Activated naive CD8-positive, alpha-beta T cell treated with anti-CD3 and anti-CD28 coated beads, Interleukin-2, amount 50 U/mL, for 24 hours (primary cell): ENCODE data around the gene IL6R.

ENCODE experiments used
- ATAC-seq: fragments of 150-1000 bp; cut with Tn5 transposase; one replicate; pipeline ENCODE4 v1.10.0; 2021
- DNase-seq: peaks from one replicate; pipeline ENCODE4 v3.0.0; 2021
- H3K27ac Mint-ChIP-seq: one replicate; pipeline ENCODE4 v1.8.0; 2021; ENCODE audit warnings: mild to moderate bottlenecking, mixed read lengths
- H3K27me3 Mint-ChIP-seq: one replicate; pipeline ENCODE4 v1.8.0; 2021; ENCODE audit warnings: mixed read lengths
- H3K36me3 Mint-ChIP-seq: one replicate; pipeline ENCODE4 v1.8.0; 2021; ENCODE audit warnings: low read depth, mixed read lengths
- H3K4me1 Mint-ChIP-seq: one replicate; pipeline ENCODE4 v1.8.0; 2021; ENCODE audit warnings: mixed read lengths
- H3K4me3 Mint-ChIP-seq: one replicate; pipeline ENCODE4 v1.8.0; 2021; ENCODE audit warnings: mild to moderate bottlenecking, moderate library complexity, mixed read lengths
- H3K9me3 Mint-ChIP-seq: one replicate; pipeline ENCODE4 v1.8.0; 2021; ENCODE audit warnings: mixed read lengths

The IL6R gene

DNA sequence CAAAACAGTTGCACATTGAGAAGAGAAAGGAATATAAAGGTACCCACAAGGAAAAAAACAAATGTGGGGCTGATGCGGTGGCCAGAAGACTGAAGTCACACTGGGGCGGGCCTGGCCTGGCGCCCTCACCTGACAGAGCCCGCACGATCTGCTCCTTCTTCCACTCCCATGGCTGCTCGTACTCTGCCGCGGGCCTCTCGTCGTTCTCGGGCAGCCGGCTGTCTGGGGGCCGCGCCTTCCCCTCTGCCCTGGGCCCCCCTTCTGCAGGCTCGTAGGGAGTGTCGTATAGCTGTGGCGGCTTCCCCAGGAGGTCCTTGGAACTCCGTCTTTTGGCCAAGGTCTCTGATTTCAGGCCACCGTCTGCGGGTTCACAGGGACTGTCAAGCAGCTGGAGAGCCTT, 83.8 kb downstream of the IL6R start:
- H3K27me3 Mint-ChIP-seq, result peaks cover 6% of the 10 kb centered on the region
- H3K27ac Mint-ChIP-seq, result no peak overlapping the region
- DNase-seq (no peak), ATAC-seq (no peak)
- peaks cover 18% of the 10 kb centered on the region for H3K4me1 Mint-ChIP-seq
- no peaks in the 10 kb centered on the region for H3K9me3 Mint-ChIP-seq
- H3K36me3 Mint-ChIP-seq, result no peaks in the 10 kb centered on the region
- H3K4me3 Mint-ChIP-seq, result no peak overlapping the region

- H3K36me3 Mint-ChIP-seq, result no peaks in the 10 kb centered on the region
- no peak for DNase-seq
- H3K4me3 Mint-ChIP-seq, result no peak overlapping the region
- peaks cover 18% of the 10 kb centered on the region for H3K4me1 Mint-ChIP-seq
- H3K9me3 Mint-ChIP-seq, result no peaks in the 10 kb centered on the region
- H3K27me3 Mint-ChIP-seq, result peaks cover 6% of the 10 kb centered on the region
- H3K27ac Mint-ChIP-seq, result no peak overlapping the region
- no peak for ATAC-seq
Observed at GRCh38 chr1:154489695-154490274, 84.6 kb downstream of the IL6R start.

DNA sequence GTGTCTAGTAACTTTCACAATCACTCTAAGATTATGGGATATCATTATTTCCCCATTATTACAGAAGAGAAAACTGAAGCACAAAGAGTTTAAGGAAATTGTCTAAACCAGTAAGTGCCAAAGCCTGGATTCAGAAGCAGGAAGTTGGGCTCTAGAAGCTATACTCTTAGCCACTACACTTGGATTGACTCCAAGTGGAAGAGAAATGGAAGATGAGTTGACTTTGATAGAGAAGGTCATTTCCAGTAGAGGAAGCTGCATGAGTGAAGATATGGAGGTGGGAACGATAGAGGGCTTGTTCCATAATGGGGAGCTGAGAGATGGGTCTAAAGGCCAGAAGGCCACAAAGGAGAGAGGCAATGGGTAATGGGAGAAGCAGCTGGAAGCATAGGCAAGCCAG, 85.2 kb downstream of the IL6R start:
- Mint-ChIP-seq H3K27me3 (peaks cover 6% of the 10 kb centered on the region), H3K36me3 (no peaks in the 10 kb centered on the region), H3K27ac (no peak overlapping the region), H3K4me1 (peaks cover 18% of the 10 kb centered on the region), H3K9me3 (no peaks in the 10 kb centered on the region), H3K4me3 (no peak overlapping the region)
- no peak for ATAC-seq
- DNase-seq, result no peak

GRCh38 chr1:154492115-154492514, 87.0 kb downstream of the IL6R start:
- H3K9me3 Mint-ChIP-seq, result no peaks in the 10 kb centered on the region
- no peak for ATAC-seq
- no peaks in the 10 kb centered on the region for H3K36me3 Mint-ChIP-seq
- peaks cover 6% of the 10 kb centered on the region for H3K27me3 Mint-ChIP-seq
- H3K27ac Mint-ChIP-seq, result no peak overlapping the region
- no peak overlapping the region for H3K4me3 Mint-ChIP-seq
- H3K4me1 Mint-ChIP-seq, result peaks cover 33% of the 10 kb centered on the region
- no peak for DNase-seq

GRCh38 chr1:154493276-154493675, 88.1 kb downstream of the IL6R start:
- H3K4me1 Mint-ChIP-seq, result peaks cover 38% of the 10 kb centered on the region
- ATAC-seq (no peak), DNase-seq (no peak)
- peaks cover 6% of the 10 kb centered on the region for H3K27me3 Mint-ChIP-seq
- no peak overlapping the region for H3K27ac Mint-ChIP-seq
- no peak overlapping the region for H3K4me3 Mint-ChIP-seq
- H3K9me3 Mint-ChIP-seq, result no peaks in the 10 kb centered on the region
- H3K36me3 Mint-ChIP-seq, result no peaks in the 10 kb centered on the region

DNA sequence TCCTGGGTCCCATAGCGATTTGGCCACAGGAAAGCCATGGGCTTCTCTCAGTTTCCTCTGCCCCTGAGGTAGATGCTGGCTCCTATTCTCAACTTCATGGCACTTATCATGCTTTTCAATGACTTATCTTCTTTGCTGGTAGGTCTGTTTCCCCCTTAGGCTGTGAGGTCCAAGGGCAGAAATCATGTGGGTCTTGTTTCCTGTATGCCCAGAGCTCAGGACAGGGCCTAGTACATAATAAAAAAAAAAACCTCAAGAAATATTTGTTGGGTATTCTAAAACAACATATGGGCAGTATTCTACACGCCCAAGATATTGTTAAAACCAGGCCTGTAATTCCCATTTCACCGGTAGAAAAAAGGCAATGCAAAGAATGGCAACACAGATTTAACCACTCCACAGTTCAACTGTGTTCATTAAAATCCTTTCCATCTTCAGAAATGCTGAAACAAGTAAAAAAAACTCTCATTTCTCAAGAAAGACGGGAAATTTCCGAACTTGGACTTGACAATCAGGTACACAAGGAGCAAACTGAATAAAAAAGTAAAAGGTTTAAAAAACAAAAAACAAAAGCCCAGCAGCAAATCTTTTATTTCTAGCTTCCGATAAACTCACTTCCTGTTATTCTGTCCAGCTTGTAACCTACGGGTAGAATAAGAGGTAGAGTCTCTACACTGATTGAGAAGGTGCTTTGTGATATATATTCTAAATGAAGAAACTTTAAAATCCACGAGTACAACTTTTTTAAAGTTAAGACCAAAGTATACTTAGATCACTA, 90.5 kb downstream of the IL6R start:
- Mint-ChIP-seq H3K27ac (peak overlapping the region; percentile 18), H3K4me1 (peaks cover 48% of the 10 kb centered on the region)
- no peak for ATAC-seq

GRCh38 chr1:154496383-154496782, 91.2 kb downstream of the IL6R start:
- H3K4me3 Mint-ChIP-seq, result no peak overlapping the region
- H3K9me3 Mint-ChIP-seq, result no peaks in the 10 kb centered on the region
- peaks cover 51% of the 10 kb centered on the region for H3K4me1 Mint-ChIP-seq
- H3K27me3 Mint-ChIP-seq, result peaks cover 29% of the 10 kb centered on the region
- no peak for DNase-seq
- ATAC-seq, result no peak
- H3K36me3 Mint-ChIP-seq, result no peaks in the 10 kb centered on the region
- H3K27ac Mint-ChIP-seq, result no peak overlapping the region

More for the DNA sequence above, 90.5 kb downstream of the IL6R start:
- no peak for DNase-seq
- Mint-ChIP-seq H3K36me3 (no peaks in the 10 kb centered on the region), H3K9me3 (no peaks in the 10 kb centered on the region), H3K27me3 (peaks cover 25% of the 10 kb centered on the region), H3K4me3 (no peak overlapping the region)

DNA sequence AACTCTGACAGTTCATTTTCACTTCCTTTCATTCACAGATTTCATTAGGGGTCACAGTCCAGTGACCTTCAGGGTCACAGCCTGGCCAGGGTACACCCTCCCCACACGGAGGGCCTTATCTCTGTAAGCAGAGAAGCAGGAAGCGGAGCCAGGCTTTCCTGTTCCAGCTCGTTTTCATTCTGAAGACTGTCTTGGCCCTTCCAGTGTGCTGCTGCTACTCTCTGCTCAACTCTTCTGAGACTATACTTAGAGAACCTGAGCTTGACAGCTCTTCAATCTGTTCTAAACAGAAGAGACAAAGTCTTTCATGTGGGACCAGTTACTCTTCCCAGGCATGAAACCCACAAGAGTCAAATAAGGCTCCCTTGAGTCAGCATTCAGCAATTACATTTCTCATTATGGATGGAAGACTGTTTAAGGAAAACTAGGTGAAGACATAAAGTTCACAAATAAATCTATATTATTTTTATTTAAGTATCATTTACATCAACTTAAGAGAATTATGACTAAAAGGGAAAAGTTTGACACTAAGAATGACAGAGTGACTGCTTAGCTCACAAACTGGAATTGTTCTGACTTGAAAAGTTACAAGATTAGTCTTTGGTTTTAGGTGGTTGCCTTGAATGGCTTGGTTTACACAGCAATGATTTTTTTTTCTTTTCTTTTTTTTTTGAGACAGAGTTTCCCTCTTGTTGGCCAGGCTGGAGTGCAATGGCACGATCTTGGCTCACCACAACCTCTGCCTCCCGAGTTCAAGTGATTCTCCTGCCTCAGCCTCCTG, 92.1 kb downstream of the IL6R start:
- no peaks in the 10 kb centered on the region for H3K9me3 Mint-ChIP-seq
- ATAC-seq, result peak; percentile 35
- peaks cover 50% of the 10 kb centered on the region for H3K4me1 Mint-ChIP-seq

GRCh38 chr1:154499446-154499845, 94.3 kb downstream of the IL6R start:
- Mint-ChIP-seq H3K4me3 (no peak overlapping the region), H3K4me1 (peaks cover 34% of the 10 kb centered on the region), H3K27me3 (peaks cover 46% of the 10 kb centered on the region), H3K36me3 (no peaks in the 10 kb centered on the region), H3K9me3 (no peaks in the 10 kb centered on the region), H3K27ac (no peak overlapping the region)
- DNase-seq (no peak), ATAC-seq (peak; percentile 88)

More for the DNA sequence above, 92.1 kb downstream of the IL6R start:
- H3K4me3 Mint-ChIP-seq, result no peak overlapping the region
- DNase-seq, result no peak
- no peaks in the 10 kb centered on the region for H3K36me3 Mint-ChIP-seq
- H3K27ac Mint-ChIP-seq, result peak overlapping the region; percentile 5
- H3K27me3 Mint-ChIP-seq, result peaks cover 28% of the 10 kb centered on the region

DNA sequence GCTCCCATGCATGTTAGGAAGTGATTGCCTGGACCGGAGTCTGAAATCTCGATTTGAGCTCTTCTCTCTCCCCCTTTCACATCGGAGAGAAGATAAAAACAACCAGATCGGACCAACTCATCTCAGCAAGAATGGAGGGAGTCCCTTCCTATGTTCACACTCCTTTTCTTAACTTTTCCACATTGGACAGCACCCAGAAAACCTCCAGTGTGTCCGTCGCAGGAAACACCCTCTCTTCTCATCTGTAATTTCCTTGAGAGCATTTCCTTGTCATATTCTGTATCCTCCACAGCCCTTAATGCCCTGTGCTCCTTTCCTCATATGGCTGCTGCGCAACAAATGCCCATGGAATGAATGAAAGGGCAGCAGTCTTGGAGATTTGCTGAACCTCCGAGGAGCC, 95.4 kb downstream of the IL6R start:
- Mint-ChIP-seq H3K4me1 (peaks cover 32% of the 10 kb centered on the region), H3K27ac (no peak overlapping the region), H3K9me3 (no peaks in the 10 kb centered on the region), H3K27me3 (peaks cover 53% of the 10 kb centered on the region), H3K36me3 (no peaks in the 10 kb centered on the region), H3K4me3 (no peak overlapping the region)
- DNase-seq (no peak), ATAC-seq (no peak)

GRCh38 chr1:154501423-154502065, 96.4 kb downstream of the IL6R start:
- Mint-ChIP-seq H3K4me1 (peaks cover 25% of the 10 kb centered on the region), H3K27me3 (peaks cover 61% of the 10 kb centered on the region), H3K9me3 (no peaks in the 10 kb centered on the region), H3K36me3 (no peaks in the 10 kb centered on the region), H3K27ac (no peak overlapping the region), H3K4me3 (peak overlapping the region; percentile 6)
- DNase-seq (no peak), ATAC-seq (no peak)

DNA sequence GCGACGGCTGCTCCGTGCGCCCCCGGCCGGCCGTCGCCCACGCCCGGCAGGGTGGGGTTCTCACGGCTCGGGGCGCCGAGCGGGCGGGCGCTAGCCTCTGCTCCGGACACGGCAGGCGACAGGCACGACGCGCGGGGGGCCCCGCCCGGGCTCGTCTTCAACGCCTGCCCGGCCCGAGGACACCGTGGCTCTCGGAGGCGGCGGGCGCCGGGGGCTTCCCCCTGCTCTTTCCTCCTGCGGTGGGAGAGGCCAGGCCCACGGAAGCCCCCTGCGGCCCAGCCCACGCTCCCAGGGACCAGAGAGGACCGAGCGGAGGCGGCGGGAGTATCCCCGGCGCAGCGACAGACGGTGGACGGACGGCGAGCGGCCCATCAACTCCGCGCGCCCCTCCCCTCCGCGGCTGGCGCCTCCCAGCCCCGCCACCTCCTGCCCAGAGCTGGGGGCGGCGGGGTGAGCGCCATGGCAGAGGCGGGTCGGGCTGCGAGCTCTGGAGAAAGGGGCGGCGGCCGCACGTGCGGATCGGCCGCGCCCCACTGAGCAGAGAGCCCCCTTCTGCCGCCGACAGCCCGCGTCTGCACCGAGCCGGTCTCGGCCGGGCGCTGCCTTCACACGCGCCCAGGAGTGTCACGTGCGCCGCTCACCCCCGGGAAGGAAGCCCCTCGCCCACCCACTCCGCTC, 97.1 kb downstream of the IL6R start, which contains the start of the genes SHE and TDRD10:
Gene SHE, minus strand, starts transcription at position 347 of the 678 bp plus-strand sequence. CDS start 386 bp downstream, outside the sequence.
Gene TDRD10, plus strand, starts transcription at position 154 of the 678 bp plus-strand sequence. CDS start 4,685 bp downstream, outside the sequence.
- no peak within 1 kb of the TSS for H3K27ac Mint-ChIP-seq
- H3K4me1 Mint-ChIP-seq, result peaks cover 18% of the 10 kb centered on the region
- peaks cover 61% of the 10 kb centered on the region for H3K27me3 Mint-ChIP-seq
- DNase-seq (no peak), ATAC-seq (no peak)
- no peaks in the 10 kb centered on the region for H3K9me3 Mint-ChIP-seq
- H3K36me3 Mint-ChIP-seq, result no peaks in the 10 kb centered on the region
- peak within 1 kb of the TSS; percentile 6 for H3K4me3 Mint-ChIP-seq

DNA sequence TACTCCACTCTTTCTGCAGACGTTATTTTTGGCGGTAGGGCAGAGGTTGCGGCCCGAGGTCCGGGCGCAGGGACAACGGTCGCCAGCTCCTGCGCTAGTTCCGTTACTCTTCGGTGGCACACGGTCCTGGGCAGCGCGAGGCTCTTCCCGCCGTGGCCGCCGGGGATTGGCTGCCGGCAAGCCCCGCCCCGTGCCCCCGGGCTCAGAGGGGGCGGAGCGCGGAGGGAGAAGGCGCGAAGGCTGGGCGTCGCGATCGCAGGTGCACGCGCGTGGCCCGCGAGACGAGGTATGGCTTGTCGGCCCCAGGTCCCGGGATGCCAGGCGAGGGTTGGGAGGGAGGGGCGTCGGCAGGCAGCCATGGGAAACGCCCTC, 97.6 kb downstream of the IL6R start:
- Mint-ChIP-seq H3K9me3 (no peaks in the 10 kb centered on the region), H3K27ac (no peak overlapping the region), H3K27me3 (peaks cover 66% of the 10 kb centered on the region), H3K36me3 (no peaks in the 10 kb centered on the region), H3K4me3 (peak overlapping the region; percentile 6), H3K4me1 (peaks cover 14% of the 10 kb centered on the region)
- DNase-seq, result no peak
- no peak for ATAC-seq

DNA sequence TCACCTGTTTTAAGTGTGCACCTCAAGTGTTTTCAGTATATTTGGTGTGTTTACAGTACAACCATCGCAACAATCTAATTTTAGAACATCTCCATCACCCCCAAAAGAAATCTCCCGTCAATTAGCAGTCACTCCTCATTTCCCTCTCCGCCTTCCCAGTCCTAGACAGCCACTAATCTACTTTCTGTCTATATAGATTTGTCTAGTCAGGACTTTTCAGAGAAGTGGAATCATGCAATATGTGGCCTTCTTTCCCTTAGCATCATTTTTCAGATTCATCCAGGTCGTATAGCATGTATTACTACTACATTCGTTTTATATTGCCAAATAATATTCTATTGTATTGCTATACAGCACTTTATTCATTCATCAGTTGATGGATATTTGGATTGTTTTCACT, 98.8 kb downstream of the IL6R start:
- peaks cover 12% of the 10 kb centered on the region for H3K4me1 Mint-ChIP-seq
- H3K4me3 Mint-ChIP-seq, result no peak overlapping the region
- H3K36me3 Mint-ChIP-seq, result no peaks in the 10 kb centered on the region
- ATAC-seq, result no peak
- H3K27me3 Mint-ChIP-seq, result peaks cover 68% of the 10 kb centered on the region
- no peak for DNase-seq
- H3K27ac Mint-ChIP-seq, result no peak overlapping the region
- no peaks in the 10 kb centered on the region for H3K9me3 Mint-ChIP-seq
